ENCODE data around the gene NTNG2.

- TF ChIP-seq CTCF (IDR thresholded peaks at IDR 0.05) (no peak), POLR2AphosphoS5 (IDR thresholded peaks at IDR 0.05) (no peak)
These were observed 17.0 kb upstream of the NTNG2 start for GRCh38 chr9:132144708-132145365.
